Liver (tissue), 3 donors: ENCODE data around the gene GNG8.

ENCODE experiments used
- CTCF ChIP-seq: fragments of 150-350 bp; IDR thresholded peaks from 2 replicates; pipeline ENCODE4 v1.5.1; 2017; ENCODE audit warnings: improper control_type of control experiment, low read depth, low read length; ENCODE audit not compliant: missing input control
- EGR1 ChIP-seq, 2 donors: IDR thresholded peaks; 2 replicates each; pipeline ENCODE4 v1.6.1; 2016 to 2018; ENCODE audit warnings: antibody characterized with exemption in 2 of 2, low read depth in 2 of 2
- FOXA1 ChIP-seq: IDR thresholded peaks from 2 replicates; pipeline ENCODE4 v1.6.1; 2016; ENCODE audit warnings: antibody characterized with exemption
- GABPA ChIP-seq, 2 donors: IDR thresholded peaks in 1 of 2; conservative IDR thresholded peaks in 1 of 2; 2 replicates each; pipeline ENCODE4 v1.6.1; 2016; ENCODE audit warnings: antibody characterized with exemption in 2 of 2, mild to moderate bottlenecking in 1 of 2, moderate library complexity in 1 of 2
- HNF4A ChIP-seq, 2 donors: conservative IDR thresholded peaks; 2 replicates each; pipeline ENCODE4 v1.6.1; 2016; ENCODE audit warnings: antibody characterized with exemption in 2 of 2, mild to moderate bottlenecking in 2 of 2
- JUND ChIP-seq, 2 donors: IDR thresholded peaks; 2 replicates each; pipeline ENCODE4 v1.6.1; 2016; ENCODE audit warnings: antibody characterized with exemption in 2 of 2
- MAX ChIP-seq: IDR thresholded peaks from 2 replicates; pipeline ENCODE4 v1.6.1; 2016; ENCODE audit warnings: antibody characterized with exemption
- NR2F2 ChIP-seq: IDR thresholded peaks from 2 replicates; pipeline ENCODE4 v1.6.1; 2016; ENCODE audit warnings: antibody characterized with exemption
- RAD21 ChIP-seq, 2 donors: IDR thresholded peaks; 2 replicates each; pipeline ENCODE4 v1.6.1; 2016; ENCODE audit warnings: antibody characterized with exemption in 2 of 2, mild to moderate bottlenecking in 2 of 2
- SP1 ChIP-seq: IDR thresholded peaks from 2 replicates; pipeline ENCODE4 v1.6.1; 2018; ENCODE audit warnings: antibody characterized with exemption, mild to moderate bottlenecking
- TAF1 ChIP-seq: conservative IDR thresholded peaks from 2 replicates; pipeline ENCODE4 v1.6.1; 2016; ENCODE audit warnings: antibody characterized with exemption, mild to moderate bottlenecking
- ZBTB33 ChIP-seq: IDR thresholded peaks from 2 replicates; pipeline ENCODE4 v1.6.1; 2016; ENCODE audit warnings: antibody characterized with exemption
- TF ChIP-seq, protein P1 (sequence below): IDR thresholded peaks from 2 replicates; pipeline ENCODE4 v1.6.1; 2016; ENCODE audit warnings: antibody characterized with exemption, mild to moderate bottlenecking
- donor health status: healthy.
- donor health status: healthy.

GRCh38 chr19:46644720-46645119, 8.7 kb upstream of the GNG8 start:
- TF ChIP-seq FOXA1 (no peak), CTCF (no peak), TAF1 (no peak), ZBTB33 (no peak), GABPA (IDR thresholded peaks at IDR 0.05 in 1 of 2, conservative IDR thresholded peaks at IDR 0.05 in 1 of 2) (no peak), RAD21 (IDR thresholded peaks at IDR 0.05) (no peak), HNF4A (conservative IDR thresholded peaks at IDR 0.05) (no peak), EGR1 (IDR thresholded peaks at IDR 0.05; ENCODE audit: low read depth in 2 of 2) (no peak), SP1 (no peak), JUND (IDR thresholded peaks at IDR 0.05) (no peak), MAX (no peak), NR2F2 (no peak)
- TF ChIP-seq, protein P1, sequence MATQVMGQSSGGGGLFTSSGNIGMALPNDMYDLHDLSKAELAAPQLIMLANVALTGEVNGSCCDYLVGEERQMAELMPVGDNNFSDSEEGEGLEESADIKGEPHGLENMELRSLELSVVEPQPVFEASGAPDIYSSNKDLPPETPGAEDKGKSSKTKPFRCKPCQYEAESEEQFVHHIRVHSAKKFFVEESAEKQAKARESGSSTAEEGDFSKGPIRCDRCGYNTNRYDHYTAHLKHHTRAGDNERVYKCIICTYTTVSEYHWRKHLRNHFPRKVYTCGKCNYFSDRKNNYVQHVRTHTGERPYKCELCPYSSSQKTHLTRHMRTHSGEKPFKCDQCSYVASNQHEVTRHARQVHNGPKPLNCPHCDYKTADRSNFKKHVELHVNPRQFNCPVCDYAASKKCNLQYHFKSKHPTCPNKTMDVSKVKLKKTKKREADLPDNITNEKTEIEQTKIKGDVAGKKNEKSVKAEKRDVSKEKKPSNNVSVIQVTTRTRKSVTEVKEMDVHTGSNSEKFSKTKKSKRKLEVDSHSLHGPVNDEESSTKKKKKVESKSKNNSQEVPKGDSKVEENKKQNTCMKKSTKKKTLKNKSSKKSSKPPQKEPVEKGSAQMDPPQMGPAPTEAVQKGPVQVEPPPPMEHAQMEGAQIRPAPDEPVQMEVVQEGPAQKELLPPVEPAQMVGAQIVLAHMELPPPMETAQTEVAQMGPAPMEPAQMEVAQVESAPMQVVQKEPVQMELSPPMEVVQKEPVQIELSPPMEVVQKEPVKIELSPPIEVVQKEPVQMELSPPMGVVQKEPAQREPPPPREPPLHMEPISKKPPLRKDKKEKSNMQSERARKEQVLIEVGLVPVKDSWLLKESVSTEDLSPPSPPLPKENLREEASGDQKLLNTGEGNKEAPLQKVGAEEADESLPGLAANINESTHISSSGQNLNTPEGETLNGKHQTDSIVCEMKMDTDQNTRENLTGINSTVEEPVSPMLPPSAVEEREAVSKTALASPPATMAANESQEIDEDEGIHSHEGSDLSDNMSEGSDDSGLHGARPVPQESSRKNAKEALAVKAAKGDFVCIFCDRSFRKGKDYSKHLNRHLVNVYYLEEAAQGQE = no peak
